GM12878 (cell line): ENCODE results near the gene CPHXL. TPM values are rescaled to one million over a fixed set of nuclear protein-coding genes. Genes with fewer than 3 reads are reported as not detected.

Experiments used
- ATAC-seq: fragments of 200-7000 bp; cut with Tn5 transposase; 3 replicates; pipeline ENCODE4 v1.9.1; 2020; ENCODE audit warnings: mild to moderate bottlenecking, moderate library complexity
- BruUV-seq: library from RNA; stranded (reverse); fragments of 400-500 nt; replicated peaks from 2 replicates; lab custom pipeline; 2021; lab: Mats Ljungman, UMichigan
- CTCF ChIA-PET: fragments of 300-600 bp; sonication (Branson Sonifier 250); formaldehyde crosslinking; extraction: SDS; loops from one replicate; lab custom pipeline; 2021; ENCODE audit warnings: inconsistent platforms; lab: Yijun Ruan, JAX
- POLR2A ChIA-PET: fragments of 350-600 bp; formaldehyde crosslinking; extraction: SDS; loops from one replicate; lab custom pipeline; 2021; ENCODE audit warnings: inconsistent platforms; lab: Charles Lee
- RAD21 ChIA-PET: fragments of 300-600 bp; sonication (Branson Sonifier 250); formaldehyde crosslinking; loops from one replicate; lab custom pipeline; 2023; ENCODE audit warnings: antibody characterized with exemption; ENCODE audit not compliant: unreplicated experiment; lab: Charles Lee
- SMC1A ChIA-PET: fragments of 300-600 bp; sonication (Branson Sonifier 250); formaldehyde crosslinking; loops from one replicate; lab custom pipeline; 2023; ENCODE audit not compliant: unreplicated experiment, uncharacterized antibody; lab: Charles Lee
- DNase-seq: peaks from one replicate; pipeline ENCODE4 v3.0.0-alpha.2; 2011; ENCODE audit warnings: low read depth, low spot score
- FAIRE-seq: peaks from 3 replicates; lab custom pipeline; 2011; peaks lifted over from hg19 to GRCh38; lab: Jason Lieb, UNC
- H2AFZ ChIP-seq: 2 replicates; pipeline ENCODE4 v1.6.0; 2011; ENCODE audit warnings: low read depth, low read length, control low read depth; ENCODE audit not compliant: control insufficient read depth
- H3K27ac ChIP-seq: 2 replicates; pipeline ENCODE4 v1.5.1; 2011; ENCODE audit warnings: control low read depth; ENCODE audit not compliant: control insufficient read depth, insufficient read depth
- H3K27me3 ChIP-seq, 2 experiments: replicated peaks in 1 of 2; 2 replicates each; pipeline versions ENCODE4 v1.6.0 to v1.6.1; 2011; ENCODE audit warnings: low read length in 1 of 2; ENCODE audit not compliant: control insufficient read depth in 2 of 2, insufficient read depth in 2 of 2
- H3K36me3 ChIP-seq, 2 experiments: 2 replicates each; pipeline ENCODE4 v1.5.1; 2011; ENCODE audit warnings: low read length in 1 of 2; ENCODE audit not compliant: control insufficient read depth in 2 of 2, insufficient read depth in 2 of 2
- H3K4me1 ChIP-seq: 2 replicates; pipeline ENCODE4 v1.6.1; 2011; ENCODE audit warnings: mild to moderate bottlenecking, low read length, moderate library complexity, mixed read lengths; ENCODE audit not compliant: control insufficient read depth, insufficient read depth
- H3K4me2 ChIP-seq: 2 replicates; pipeline ENCODE4 v1.6.0; 2011; ENCODE audit warnings: control low read depth; ENCODE audit not compliant: control insufficient read depth, insufficient read depth
- H3K4me3 ChIP-seq: fragments of 200-600 bp; sonication (generic); 2 replicates; pipeline ENCODE4 v1.5.1; 2016
- H3K79me2 ChIP-seq: 2 replicates; pipeline ENCODE4 v1.6.0; 2011; ENCODE audit warnings: low read length; ENCODE audit not compliant: control insufficient read depth, insufficient read depth
- H3K9ac ChIP-seq: 2 replicates; pipeline ENCODE4 v1.8.0; 2011; ENCODE audit warnings: low read length, control low read depth, mixed read lengths; ENCODE audit not compliant: control insufficient read depth, insufficient read depth
- H3K9me3 ChIP-seq: replicated peaks from 3 replicates; pipeline ENCODE4 v1.5.1; 2011; ENCODE audit warnings: mild to moderate bottlenecking, low read length; ENCODE audit not compliant: control insufficient read depth, insufficient read depth
- H4K20me1 ChIP-seq: 2 replicates; pipeline ENCODE4 v1.6.0; 2011; ENCODE audit not compliant: control insufficient read depth, insufficient read depth
- ATF7 ChIP-seq: fragments of 450-650 bp; IDR thresholded peaks from 2 replicates; pipeline ENCODE4 v1.6.1; 2016; ENCODE audit warnings: low read depth, mild to moderate bottlenecking
- CHD1 ChIP-seq: IDR thresholded peaks from 2 replicates; pipeline ENCODE4 v1.6.1; 2012; ENCODE audit warnings: low read depth, low read length, improper control_type of control experiment
- FOXK2 ChIP-seq: fragments of 450-650 bp; IDR thresholded peaks from 2 replicates; pipeline ENCODE4 v1.6.1; 2017; ENCODE audit warnings: mild to moderate bottlenecking, moderate library complexity
- NFXL1 ChIP-seq: fragments of 450-650 bp; IDR thresholded peaks from 2 replicates; pipeline ENCODE4 v1.6.1; 2017; ENCODE audit warnings: antibody characterized with exemption, mild to moderate bottlenecking, borderline replicate concordance
- RBBP5 ChIP-seq: fragments of 200-600 bp; sonication (generic); conservative IDR thresholded peaks from 2 replicates; pipeline ENCODE4 v1.6.1; 2016
- SMAD5 ChIP-seq: IDR thresholded peaks from 2 replicates; pipeline ENCODE4 v1.6.1; 2016; ENCODE audit warnings: antibody characterized with exemption, low read depth
- ZNF384 ChIP-seq: IDR thresholded peaks from 2 replicates; pipeline ENCODE4 v1.6.1; 2012; ENCODE audit warnings: low read depth, mild to moderate bottlenecking, low read length, improper control_type of control experiment, borderline replicate concordance
- WGBS: methylation state at CpG from one replicate; pipeline ENCODE4 v1.1.6; 2016; ENCODE audit warnings: low lambda C conversion rate; ENCODE audit not compliant: insufficient replicate concordance, insufficient coverage; ENCODE audit errors: missing lambda C conversion rate; 5-methylcytosine and 5-hydroxymethylcytosine counted together
- in situ Hi-C: fragments of 300-500 bp; cut with MboI; formaldehyde crosslinking; loops from 9 replicates; pipeline ENCODE4 v1.14.3; 2018; ENCODE audit warnings: mixed read lengths
- intact Hi-C: fragments of 100-400 bp; cut with micrococcal nuclease; formaldehyde crosslinking; loops from one replicate; pipeline ENCODE4 v1.14.2; 2022; ENCODE audit not compliant: unreplicated experiment
- polyA plus RNA-seq, 11 experiments: library from polyadenylated mRNA; depleted of rRNA in 4 of 11; unstranded in 6 of 11; stranded (reverse) in 5 of 11; fragments of >200 nt; fragmentation: Nextera tagmentation in 4 of 11; fragmentation: Illumina TruSeq in 1 of 11; extraction: Ambion mirVana in 4 of 11; extraction: Trizol in 1 of 11; gene quantifications; 1 replicate in 1 of 11; 2 replicates in 10 of 11; pipeline versions ENCODE4 v1.2.1 to v1.2.3, GENCODE V29; 2011 to 2016; ENCODE audit warnings: inconsistent platforms in 2 of 11, missing spikeins in 2 of 11, low read depth in 1 of 11
- total RNA-seq, 4 experiments: library from RNA; depleted of rRNA in 3 of 4; stranded (reverse); fragments of >200 nt in 3 of 4; fragmentation: Illumina TruSeq in 1 of 4; extraction: Trizol in 1 of 4; gene quantifications; 2 replicates each; pipeline versions ENCODE4 v1.2.1 to v1.2.3, GENCODE V29; 2013 to 2021
- TF ChIP-seq, protein P1 (sequence below): IDR thresholded peaks from 2 replicates; pipeline ENCODE4 v1.6.1; 2012; ENCODE audit warnings: low read depth, low read length, improper control_type of control experiment
- TF ChIP-seq, protein P2 (sequence below), 3 experiments: IDR thresholded peaks in 2 of 3; conservative IDR thresholded peaks in 1 of 3; 2 replicates each; pipeline ENCODE4 v1.5.1; 2011; ENCODE audit warnings: low read depth in 3 of 3, low read length in 3 of 3, mild to moderate bottlenecking in 3 of 3, control low read depth in 2 of 3, moderate library complexity in 2 of 3, inconsistent platforms in 1 of 3, mixed read lengths in 1 of 3; ENCODE audit not compliant: control insufficient read depth in 2 of 3, insufficient read depth in 1 of 3; ENCODE audit errors: extremely low read depth in 1 of 3

CPHXL gene
- total and polyA plus RNA-seq, 10 of the 15 experiments (the other 5 are each of a cell fraction or from before 2014, with no cell fraction given), result 0.13 TPM; not detected in 9

DNA sequence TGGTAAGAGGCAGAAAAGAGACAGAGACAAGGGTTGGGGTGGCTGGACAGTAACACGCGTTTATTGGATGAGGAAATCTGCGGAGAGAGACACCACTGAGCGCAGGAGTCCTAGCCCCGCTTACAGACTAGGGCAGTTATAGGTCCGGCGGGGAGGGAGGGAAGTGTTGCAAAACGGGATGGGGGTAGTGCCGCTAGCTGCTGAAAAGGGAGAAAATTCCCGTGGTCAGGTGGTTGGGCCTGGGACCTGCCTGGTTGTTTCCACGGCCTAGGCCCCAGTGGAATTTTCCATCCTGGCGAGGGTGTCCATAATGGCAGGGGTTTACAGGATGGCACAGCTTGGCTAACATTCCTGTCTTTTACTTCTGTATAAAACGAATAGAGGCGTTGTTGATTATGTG lies 44.0 kb downstream of the CPHXL start:
- in situ Hi-C loops, result no loop called here
- FAIRE-seq, result no peak
- SMC1A ChIA-PET, result no interaction called here
- POLR2A ChIA-PET, result no interaction called here
- Histone ChIP-seq H2AFZ (no peak overlapping the region), H3K4me1 (no peaks in the 10 kb centered on the region), H4K20me1 (no peaks in the 10 kb centered on the region), H3K36me3 (no peaks in the 10 kb centered on the region), H3K27ac (no peak overlapping the region), H3K4me2 (no peak overlapping the region), H3K4me3 (no peak overlapping the region), H3K9me3 (no peaks in the 10 kb centered on the region), H3K9ac (no peak overlapping the region), H3K27me3 (no peaks in the 10 kb centered on the region), H3K79me2 (no peaks in the 10 kb centered on the region)
- CTCF ChIA-PET, result no interaction called here
- TF ChIP-seq SMAD5, result no peak
- no peak for TF ChIP-seq NFXL1
- TF ChIP-seq, protein P1, sequence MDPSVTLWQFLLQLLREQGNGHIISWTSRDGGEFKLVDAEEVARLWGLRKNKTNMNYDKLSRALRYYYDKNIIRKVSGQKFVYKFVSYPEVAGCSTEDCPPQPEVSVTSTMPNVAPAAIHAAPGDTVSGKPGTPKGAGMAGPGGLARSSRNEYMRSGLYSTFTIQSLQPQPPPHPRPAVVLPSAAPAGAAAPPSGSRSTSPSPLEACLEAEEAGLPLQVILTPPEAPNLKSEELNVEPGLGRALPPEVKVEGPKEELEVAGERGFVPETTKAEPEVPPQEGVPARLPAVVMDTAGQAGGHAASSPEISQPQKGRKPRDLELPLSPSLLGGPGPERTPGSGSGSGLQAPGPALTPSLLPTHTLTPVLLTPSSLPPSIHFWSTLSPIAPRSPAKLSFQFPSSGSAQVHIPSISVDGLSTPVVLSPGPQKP, result no peak
- TF ChIP-seq ZNF384, result no peak
- TF ChIP-seq FOXK2, result no peak
- 69% methylated on average over 12 of the region's 14 CpGs for WGBS
- DNase-seq, result no peak
- no peak for ATAC-seq
- intact Hi-C loops, result no loop called here
- no TSS peak for BruUV-seq
- RAD21 ChIA-PET, result no interaction called here

DNA sequence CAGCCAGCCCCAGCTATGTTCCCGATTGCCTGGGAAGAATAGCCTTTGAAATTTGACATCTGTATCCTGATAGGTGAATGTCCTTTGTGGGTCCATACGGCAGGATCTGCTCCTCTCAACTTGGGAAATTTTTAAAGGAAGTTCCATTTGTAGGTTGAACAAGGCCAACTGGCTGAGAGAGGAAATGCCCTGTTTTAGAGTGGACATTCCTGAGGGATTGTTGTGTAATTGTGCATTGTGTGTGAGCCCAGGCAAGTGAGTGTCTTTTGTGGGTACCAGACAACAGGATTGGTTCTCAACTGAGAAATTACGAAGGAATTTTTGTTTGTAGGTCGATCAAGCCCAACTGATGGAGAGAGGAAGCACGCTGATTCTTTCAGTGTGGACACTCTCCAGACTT lies 46.9 kb downstream of the CPHXL start:
- 66% methylated on average over 5 of the region's 5 CpGs for WGBS
- H3K27ac ChIP-seq, result no peak overlapping the region
- TF ChIP-seq, protein P2, sequence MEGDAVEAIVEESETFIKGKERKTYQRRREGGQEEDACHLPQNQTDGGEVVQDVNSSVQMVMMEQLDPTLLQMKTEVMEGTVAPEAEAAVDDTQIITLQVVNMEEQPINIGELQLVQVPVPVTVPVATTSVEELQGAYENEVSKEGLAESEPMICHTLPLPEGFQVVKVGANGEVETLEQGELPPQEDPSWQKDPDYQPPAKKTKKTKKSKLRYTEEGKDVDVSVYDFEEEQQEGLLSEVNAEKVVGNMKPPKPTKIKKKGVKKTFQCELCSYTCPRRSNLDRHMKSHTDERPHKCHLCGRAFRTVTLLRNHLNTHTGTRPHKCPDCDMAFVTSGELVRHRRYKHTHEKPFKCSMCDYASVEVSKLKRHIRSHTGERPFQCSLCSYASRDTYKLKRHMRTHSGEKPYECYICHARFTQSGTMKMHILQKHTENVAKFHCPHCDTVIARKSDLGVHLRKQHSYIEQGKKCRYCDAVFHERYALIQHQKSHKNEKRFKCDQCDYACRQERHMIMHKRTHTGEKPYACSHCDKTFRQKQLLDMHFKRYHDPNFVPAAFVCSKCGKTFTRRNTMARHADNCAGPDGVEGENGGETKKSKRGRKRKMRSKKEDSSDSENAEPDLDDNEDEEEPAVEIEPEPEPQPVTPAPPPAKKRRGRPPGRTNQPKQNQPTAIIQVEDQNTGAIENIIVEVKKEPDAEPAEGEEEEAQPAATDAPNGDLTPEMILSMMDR (IDR thresholded peaks at IDR 0.05 in 2 of 3, conservative IDR thresholded peaks at IDR 0.05 in 1 of 3; ENCODE audit: control insufficient read depth in 2 of 3, extremely low read depth in 1 of 3, insufficient read depth in 1 of 3, low read depth in 3 of 3, low read length in 3 of 3), result no peak
- TF ChIP-seq RBBP5, result no peak
- TF ChIP-seq CHD1, result no peak
- no peak for TF ChIP-seq ATF7
- no peaks in the 10 kb centered on the region for H3K36me3 ChIP-seq
- H3K9ac ChIP-seq, result no peak overlapping the region
- H3K27me3 ChIP-seq, result no peaks in the 10 kb centered on the region
- ChIA-PET RAD21 (no interaction called here), SMC1A (no interaction called here), CTCF (no interaction called here), POLR2A (no interaction called here)
- FAIRE-seq, result no peak
- ATAC-seq, result no peak
- intact Hi-C loops, result no loop called here
- H4K20me1 ChIP-seq, result no peaks in the 10 kb centered on the region
- H2AFZ ChIP-seq, result no peak overlapping the region
- DNase-seq, result no peak
- no peaks in the 10 kb centered on the region for H3K4me1 ChIP-seq
- no peaks in the 10 kb centered on the region for H3K79me2 ChIP-seq
- H3K4me2 ChIP-seq, result no peak overlapping the region
- no peaks in the 10 kb centered on the region for H3K9me3 ChIP-seq
- no TSS peak for BruUV-seq
- H3K4me3 ChIP-seq, result no peak overlapping the region
- in situ Hi-C loops, result no loop called here
